SK-N-SH (cell line): ENCODE results near the gene ALPK3. TPM values are rescaled to one million over a fixed set of nuclear protein-coding genes. Genes with fewer than 3 reads are reported as not detected.

ENCODE experiments used
- CTCF ChIA-PET: fragments of 300-600, 350-600 bp; formaldehyde crosslinking; extraction: SDS; loops from one replicate; lab custom pipeline; 2021; lab: Yijun Ruan, JAX
- POLR2A ChIA-PET: fragments of 350-600 bp; sonication (Branson Sonifier 250); formaldehyde crosslinking; extraction: SDS; loops from one replicate; lab custom pipeline; 2020; ENCODE audit warnings: antibody characterized with exemption, inconsistent platforms; lab: Yijun Ruan, JAX
- DNase-seq: peaks from one replicate; pipeline ENCODE4 v3.0.0; 2012
- H2AFZ ChIP-seq: fragments of 200-600 bp; sonication (generic); 2 replicates; pipeline ENCODE4 v1.8.1; 2016; ENCODE audit warnings: antibody characterized with exemption, mild to moderate bottlenecking, low read depth
- H3F3A ChIP-seq: fragments of 200-600 bp; sonication (generic); replicated peaks from 2 replicates; pipeline ENCODE3; 2016; ENCODE audit warnings: antibody characterized with exemption, mild to moderate bottlenecking; ENCODE audit not compliant: insufficient read depth
- H3K27ac ChIP-seq, 2 experiments: fragments of 200-500 bp in 1 of 2; fragments of 200-600 bp in 1 of 2; sonication (Bioruptor generic) in 1 of 2; sonication (generic), shearing (Covaris generic) in 1 of 2; 2 replicates each; pipeline versions ENCODE4 v1.5.1 to v1.6.1; 2014 to 2016; ENCODE audit warnings: low read depth in 2 of 2, inconsistent platforms in 1 of 2, low read length in 1 of 2, mild to moderate bottlenecking in 1 of 2, mixed read lengths in 1 of 2
- H3K27me3 ChIP-seq: fragments of 200-600 bp; sonication (generic), shearing (Covaris generic); 2 replicates; pipeline ENCODE4 v1.6.1; 2016; ENCODE audit warnings: mixed run types; ENCODE audit not compliant: insufficient read depth
- H3K36me3 ChIP-seq, 2 experiments: fragments of 200-500 bp in 1 of 2; fragments of 200-600 bp in 1 of 2; sonication (Bioruptor generic) in 1 of 2; sonication (generic) in 1 of 2; replicated peaks in 1 of 2; 2 replicates each; pipeline versions ENCODE3 to v1.5.1; 2014 to 2016; ENCODE audit warnings: low read length in 1 of 2, mild to moderate bottlenecking in 1 of 2; ENCODE audit not compliant: insufficient read depth in 2 of 2, control insufficient read depth in 1 of 2
- H3K4me1 ChIP-seq, 2 experiments: fragments of 200-500 bp in 1 of 2; fragments of 200-600 bp in 1 of 2; sonication (Bioruptor generic) in 1 of 2; sonication (generic), shearing (Covaris generic) in 1 of 2; 2 replicates each; pipeline versions ENCODE4 v1.5.1 to v1.6.1; 2014 to 2016; ENCODE audit warnings: low read depth in 1 of 2, low read length in 1 of 2, mixed run types in 1 of 2; ENCODE audit not compliant: insufficient read depth in 2 of 2, control insufficient read depth in 1 of 2
- H3K4me2 ChIP-seq: fragments of 200-600 bp; sonication (generic), shearing (Covaris generic); 2 replicates; pipeline ENCODE4 v1.6.1; 2017; ENCODE audit warnings: mixed run types
- H3K4me3 ChIP-seq, 2 experiments: fragments of 200-500 bp in 1 of 2; fragments of 200-600 bp in 1 of 2; sonication (Bioruptor generic) in 1 of 2; sonication (generic), shearing (Covaris generic) in 1 of 2; 2 replicates each; pipeline versions ENCODE4 v1.5.1 to v1.8.1; 2014 to 2016; ENCODE audit warnings: low read depth in 2 of 2, inconsistent platforms in 1 of 2, low read length in 1 of 2, mild to moderate bottlenecking in 1 of 2, mixed read lengths in 1 of 2, moderate library complexity in 1 of 2
- H3K79me2 ChIP-seq: fragments of 200-600 bp; sonication (generic); 2 replicates; pipeline ENCODE4 v1.8.1; 2017; ENCODE audit warnings: mild to moderate bottlenecking; ENCODE audit not compliant: insufficient read depth
- H3K9ac ChIP-seq: fragments of 200-600 bp; sonication (generic); 2 replicates; pipeline ENCODE4 v1.6.1; 2017; ENCODE audit warnings: mixed run types
- H3K9me2 ChIP-seq: fragments of 200-600 bp; sonication (generic); 2 replicates; pipeline ENCODE4 v1.6.1; 2017; ENCODE audit warnings: mixed run types
- H3K9me3 ChIP-seq: fragments of 200-600 bp; sonication (generic); 2 replicates; pipeline ENCODE4 v1.6.1; 2017; ENCODE audit warnings: mixed run types, mild to moderate bottlenecking, moderate library complexity
- H4K20me1 ChIP-seq: fragments of 200-600 bp; sonication (generic); 2 replicates; pipeline ENCODE4 v1.6.1; 2017; ENCODE audit warnings: mild to moderate bottlenecking, mixed run types; ENCODE audit not compliant: insufficient read depth
- CHD2 ChIP-seq: fragments of 150-350 bp; IDR thresholded peaks from 2 replicates; pipeline ENCODE4 v1.6.1; 2018; ENCODE audit warnings: low read length; ENCODE audit not compliant: partially characterized antibody
- EP300 ChIP-seq, 2 experiments: IDR thresholded peaks; 2 replicates each; pipeline versions ENCODE4 v1.4.0 to v1.6.1; 2012; ENCODE audit warnings: borderline replicate concordance in 1 of 2, low read depth in 1 of 2, low read length in 1 of 2
- FOSL2 ChIP-seq: IDR thresholded peaks from 2 replicates; pipeline ENCODE4 v1.4.0; 2012; ENCODE audit warnings: low read depth, mild to moderate bottlenecking, moderate library complexity, borderline replicate concordance
- FOXM1 ChIP-seq: IDR thresholded peaks from 2 replicates; pipeline ENCODE4 v1.4.0; 2012; ENCODE audit warnings: low read depth, mild to moderate bottlenecking
- GABPA ChIP-seq: IDR thresholded peaks from 2 replicates; pipeline ENCODE4 v1.4.0; 2012; ENCODE audit warnings: low read depth, mild to moderate bottlenecking
- MEF2A ChIP-seq: IDR thresholded peaks from 2 replicates; pipeline ENCODE4 v1.4.0; 2012; ENCODE audit warnings: low read depth, borderline replicate concordance
- RCOR1 ChIP-seq: fragments of 150-350 bp; IDR thresholded peaks from 2 replicates; pipeline ENCODE4 v1.6.1; 2017; ENCODE audit warnings: antibody characterized with exemption, low read length
- RXRA ChIP-seq: IDR thresholded peaks from 2 replicates; pipeline ENCODE4 v1.4.0; 2012; ENCODE audit warnings: low read depth, mild to moderate bottlenecking, borderline replicate concordance
- TCF12 ChIP-seq: IDR thresholded peaks from 2 replicates; pipeline ENCODE4 v1.4.0; 2012
- TEAD4 ChIP-seq: IDR thresholded peaks from 2 replicates; pipeline ENCODE4 v1.4.0; 2012; ENCODE audit warnings: mild to moderate bottlenecking, borderline replicate concordance; ENCODE audit not compliant: insufficient read depth
- YY1 ChIP-seq: IDR thresholded peaks from 2 replicates; pipeline ENCODE4 v1.4.0; 2012; ENCODE audit warnings: low read depth, mild to moderate bottlenecking
- WGBS: methylation state at CpG from one replicate; pipeline ENCODE4 v1.1.6; 2017; ENCODE audit warnings: low lambda C conversion rate; 5-methylcytosine and 5-hydroxymethylcytosine counted together
- polyA plus RNA-seq, 3 experiments: library from polyadenylated mRNA; depleted of rRNA; stranded (reverse); fragments of >200 nt; gene quantifications; 2 replicates each; pipeline ENCODE4 v1.2.3, GENCODE V29; 2012
- TF ChIP-seq, protein P1 (sequence below): fragments of 150-350 bp; IDR thresholded peaks from 2 replicates; pipeline ENCODE4 v1.6.1; 2017; ENCODE audit warnings: antibody characterized with exemption, low read length, low read depth, borderline replicate concordance
- TF ChIP-seq, protein P2 (sequence below): IDR thresholded peaks from 2 replicates; pipeline ENCODE4 v1.4.0; 2012; ENCODE audit warnings: low read depth, borderline replicate concordance
- TF ChIP-seq, protein P3 (sequence below): IDR thresholded peaks from 2 replicates; pipeline ENCODE4 v1.6.1; 2012; ENCODE audit warnings: mild to moderate bottlenecking, low read depth, low read length, moderate library complexity
- TF ChIP-seq, protein P4 (sequence below): IDR thresholded peaks from 2 replicates; pipeline ENCODE4 v1.4.0; 2012; ENCODE audit warnings: low read depth
- TF ChIP-seq, protein P5 (sequence below): IDR thresholded peaks from 2 replicates; pipeline ENCODE4; 2012

The ALPK3 gene
- polyA plus RNA-seq, 1 of the 3 experiments (the other 2 are of a cell fraction): 0.16 TPM

DNA sequence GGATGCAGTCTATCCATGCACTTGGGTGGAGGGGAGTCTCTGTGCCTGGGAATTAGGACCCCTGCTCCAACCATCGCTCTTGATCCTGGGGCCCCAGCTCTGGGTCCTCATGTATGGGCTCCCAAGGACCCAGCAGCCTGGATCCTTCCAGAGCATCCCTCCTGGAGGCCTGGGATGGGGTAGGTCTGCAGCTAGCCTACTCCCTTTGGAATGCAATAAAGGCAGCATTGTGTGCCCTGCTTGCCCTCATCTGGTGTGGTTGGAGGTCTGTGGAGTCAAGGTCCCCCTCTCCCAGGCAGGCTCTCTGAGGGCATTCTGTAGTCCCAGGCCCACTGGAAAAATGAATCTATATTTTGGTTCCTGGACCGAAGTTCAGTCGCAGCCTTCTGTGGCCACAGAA is 52.4 kb downstream of the ALPK3 start:
- H3K36me3 ChIP-seq: no peaks in the 10 kb centered on the region
- WGBS: 100% methylated on average over 1 of the region's 3 CpGs
- no peaks in the 10 kb centered on the region for H3K9me2 ChIP-seq
- no peaks in the 10 kb centered on the region for H4K20me1 ChIP-seq
- no peaks in the 10 kb centered on the region for H3F3A ChIP-seq
- H3K27me3 ChIP-seq: no peaks in the 10 kb centered on the region
- peaks cover 0 to 19% of the 10 kb centered on the region in 2 experiments; a peak in 2 of 4 replicates for H3K4me1 ChIP-seq
- no peaks in the 10 kb centered on the region for H3K79me2 ChIP-seq
- H3K4me2 ChIP-seq: no peak overlapping the region
- no peak overlapping the region for H3K9ac ChIP-seq
- H3K4me3 ChIP-seq: no peak overlapping the region
- H3K27ac ChIP-seq: no peak overlapping the region
- no peak overlapping the region for H2AFZ ChIP-seq
- H3K9me3 ChIP-seq: no peaks in the 10 kb centered on the region
- TF ChIP-seq, protein P1, sequence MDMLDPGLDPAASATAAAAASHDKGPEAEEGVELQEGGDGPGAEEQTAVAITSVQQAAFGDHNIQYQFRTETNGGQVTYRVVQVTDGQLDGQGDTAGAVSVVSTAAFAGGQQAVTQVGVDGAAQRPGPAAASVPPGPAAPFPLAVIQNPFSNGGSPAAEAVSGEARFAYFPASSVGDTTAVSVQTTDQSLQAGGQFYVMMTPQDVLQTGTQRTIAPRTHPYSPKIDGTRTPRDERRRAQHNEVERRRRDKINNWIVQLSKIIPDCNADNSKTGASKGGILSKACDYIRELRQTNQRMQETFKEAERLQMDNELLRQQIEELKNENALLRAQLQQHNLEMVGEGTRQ: no peak
- no peak for TF ChIP-seq RCOR1
- TF ChIP-seq EP300 (IDR thresholded peaks at IDR 0.05; ENCODE audit: borderline replicate concordance in 1 of 2, low read depth in 1 of 2, low read length in 1 of 2): no peak
- TF ChIP-seq, protein P2, sequence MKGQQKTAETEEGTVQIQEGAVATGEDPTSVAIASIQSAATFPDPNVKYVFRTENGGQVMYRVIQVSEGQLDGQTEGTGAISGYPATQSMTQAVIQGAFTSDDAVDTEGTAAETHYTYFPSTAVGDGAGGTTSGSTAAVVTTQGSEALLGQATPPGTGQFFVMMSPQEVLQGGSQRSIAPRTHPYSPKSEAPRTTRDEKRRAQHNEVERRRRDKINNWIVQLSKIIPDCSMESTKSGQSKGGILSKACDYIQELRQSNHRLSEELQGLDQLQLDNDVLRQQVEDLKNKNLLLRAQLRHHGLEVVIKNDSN: no peak
- no peak for TF ChIP-seq RXRA
- ChIA-PET CTCF (interaction anchor here (0.8 to 1.4 kb wide), 2 partner anchors 9 to 21 kb away, joined by 3 read pairs; no protein-coding TSS in a partner anchor), POLR2A (no interaction called here)
- no peak for DNase-seq

DNA sequence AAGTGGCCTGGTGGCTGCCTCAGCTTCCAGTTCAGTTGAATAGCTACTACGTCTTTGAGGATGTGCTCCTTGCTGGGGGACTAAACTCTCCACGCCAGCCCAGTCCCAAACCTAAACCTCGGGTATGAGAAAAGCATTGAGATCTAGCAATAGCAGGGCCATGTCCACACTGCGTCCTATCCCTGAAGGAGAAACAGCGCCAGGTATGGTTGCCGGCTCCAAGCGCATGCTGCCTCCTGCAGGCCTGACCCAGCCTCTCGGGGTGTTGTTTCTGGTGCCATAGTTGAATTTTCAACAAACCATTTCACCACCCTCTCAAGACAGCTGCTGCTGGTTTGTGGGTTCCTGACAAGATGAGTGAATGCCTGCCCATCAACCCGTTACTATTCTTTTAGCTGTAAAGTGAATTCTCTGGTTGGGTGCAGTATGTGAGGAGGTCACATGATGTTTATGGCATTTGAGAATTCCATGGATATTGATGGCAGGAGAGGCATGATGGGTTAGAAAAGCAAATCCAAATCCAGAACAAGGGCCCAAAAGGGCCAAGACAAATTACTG is 54.4 kb downstream of the ALPK3 start:
- Histone ChIP-seq H3K36me3 (no peaks in the 10 kb centered on the region), H3K9me3 (no peaks in the 10 kb centered on the region), H3K4me2 (no peak overlapping the region), H3F3A (no peaks in the 10 kb centered on the region), H4K20me1 (no peaks in the 10 kb centered on the region), H3K4me1 (peaks cover 0 to 18% of the 10 kb centered on the region in 2 experiments; a peak in 2 of 4 replicates), H3K79me2 (no peaks in the 10 kb centered on the region), H2AFZ (no peak overlapping the region), H3K27me3 (no peaks in the 10 kb centered on the region), H3K9ac (no peak overlapping the region), H3K27ac (no peak overlapping the region; a peak in 1 of 4 replicates), H3K9me2 (no peaks in the 10 kb centered on the region), H3K4me3 (no peak overlapping the region)
- ChIA-PET POLR2A (no interaction called here), CTCF (interaction anchor here (0.7 to 1.2 kb wide), 4 partner anchors 10 to 213 kb away, joined by 3 to 5 read pairs (median 3); no protein-coding TSS in a partner anchor)
- 90% methylated on average over 8 of the region's 9 CpGs for WGBS
- no peak for DNase-seq
- TF ChIP-seq, protein P2: no peak
- TF ChIP-seq, protein P3, sequence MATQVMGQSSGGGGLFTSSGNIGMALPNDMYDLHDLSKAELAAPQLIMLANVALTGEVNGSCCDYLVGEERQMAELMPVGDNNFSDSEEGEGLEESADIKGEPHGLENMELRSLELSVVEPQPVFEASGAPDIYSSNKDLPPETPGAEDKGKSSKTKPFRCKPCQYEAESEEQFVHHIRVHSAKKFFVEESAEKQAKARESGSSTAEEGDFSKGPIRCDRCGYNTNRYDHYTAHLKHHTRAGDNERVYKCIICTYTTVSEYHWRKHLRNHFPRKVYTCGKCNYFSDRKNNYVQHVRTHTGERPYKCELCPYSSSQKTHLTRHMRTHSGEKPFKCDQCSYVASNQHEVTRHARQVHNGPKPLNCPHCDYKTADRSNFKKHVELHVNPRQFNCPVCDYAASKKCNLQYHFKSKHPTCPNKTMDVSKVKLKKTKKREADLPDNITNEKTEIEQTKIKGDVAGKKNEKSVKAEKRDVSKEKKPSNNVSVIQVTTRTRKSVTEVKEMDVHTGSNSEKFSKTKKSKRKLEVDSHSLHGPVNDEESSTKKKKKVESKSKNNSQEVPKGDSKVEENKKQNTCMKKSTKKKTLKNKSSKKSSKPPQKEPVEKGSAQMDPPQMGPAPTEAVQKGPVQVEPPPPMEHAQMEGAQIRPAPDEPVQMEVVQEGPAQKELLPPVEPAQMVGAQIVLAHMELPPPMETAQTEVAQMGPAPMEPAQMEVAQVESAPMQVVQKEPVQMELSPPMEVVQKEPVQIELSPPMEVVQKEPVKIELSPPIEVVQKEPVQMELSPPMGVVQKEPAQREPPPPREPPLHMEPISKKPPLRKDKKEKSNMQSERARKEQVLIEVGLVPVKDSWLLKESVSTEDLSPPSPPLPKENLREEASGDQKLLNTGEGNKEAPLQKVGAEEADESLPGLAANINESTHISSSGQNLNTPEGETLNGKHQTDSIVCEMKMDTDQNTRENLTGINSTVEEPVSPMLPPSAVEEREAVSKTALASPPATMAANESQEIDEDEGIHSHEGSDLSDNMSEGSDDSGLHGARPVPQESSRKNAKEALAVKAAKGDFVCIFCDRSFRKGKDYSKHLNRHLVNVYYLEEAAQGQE: no peak
- TF ChIP-seq CHD2 (no peak), TEAD4 (no peak), FOXM1 (no peak), MEF2A (no peak), EP300 (IDR thresholded peaks at IDR 0.05; ENCODE audit: borderline replicate concordance in 1 of 2, low read depth in 1 of 2, low read length in 1 of 2) (no peak), YY1 (no peak), GABPA (no peak), TCF12 (no peak), FOSL2 (no peak)
- TF ChIP-seq, protein P4, sequence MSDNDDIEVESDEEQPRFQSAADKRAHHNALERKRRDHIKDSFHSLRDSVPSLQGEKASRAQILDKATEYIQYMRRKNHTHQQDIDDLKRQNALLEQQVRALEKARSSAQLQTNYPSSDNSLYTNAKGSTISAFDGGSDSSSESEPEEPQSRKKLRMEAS: no peak
- TF ChIP-seq, protein P5, sequence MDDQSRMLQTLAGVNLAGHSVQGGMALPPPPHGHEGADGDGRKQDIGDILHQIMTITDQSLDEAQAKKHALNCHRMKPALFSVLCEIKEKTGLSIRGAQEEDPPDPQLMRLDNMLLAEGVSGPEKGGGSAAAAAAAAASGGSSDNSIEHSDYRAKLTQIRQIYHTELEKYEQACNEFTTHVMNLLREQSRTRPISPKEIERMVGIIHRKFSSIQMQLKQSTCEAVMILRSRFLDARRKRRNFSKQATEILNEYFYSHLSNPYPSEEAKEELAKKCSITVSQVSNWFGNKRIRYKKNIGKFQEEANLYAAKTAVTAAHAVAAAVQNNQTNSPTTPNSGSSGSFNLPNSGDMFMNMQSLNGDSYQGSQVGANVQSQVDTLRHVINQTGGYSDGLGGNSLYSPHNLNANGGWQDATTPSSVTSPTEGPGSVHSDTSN: no peak
